Measurements from ENCODE around the gene UBTF.

Gene UBTF

GRCh38 chr17:44193326-44194084 is 26.0 kb downstream of the UBTF start:
- no peak for DNase-seq (ENCODE audit: extremely low spot score)
- TF ChIP-seq HDGF (IDR thresholded peaks at IDR 0.05; ENCODE audit: borderline replicate concordance), result no peak
- no peak for TF ChIP-seq BHLHE40 (IDR thresholded peaks at IDR 0.05; ENCODE audit: borderline replicate concordance)
- TF ChIP-seq L3MBTL2 (conservative IDR thresholded peaks at IDR 0.05), result no peak
- no peak for TF ChIP-seq NFRKB (IDR thresholded peaks at IDR 0.05)
- no peak for TF ChIP-seq ARNT (IDR thresholded peaks at IDR 0.05)
- TF ChIP-seq FOXK2 (IDR thresholded peaks at IDR 0.05), result no peak
- no peak for TF ChIP-seq SP1 (IDR thresholded peaks at IDR 0.05)
- TF ChIP-seq SUZ12 (IDR thresholded peaks at IDR 0.05), result no peak
- TF ChIP-seq TARDBP (IDR thresholded peaks at IDR 0.05), result no peak
- TF ChIP-seq FOXA1 (IDR thresholded peaks at IDR 0.05), result no peak
- TF ChIP-seq FOXM1 (IDR thresholded peaks at IDR 0.05; ENCODE audit: borderline replicate concordance), result no peak
- TF ChIP-seq CTBP1 (IDR thresholded peaks at IDR 0.05; ENCODE audit: borderline replicate concordance), result no peak
- POLR2A ChIA-PET, result no interaction called here
- CTCF ChIA-PET, result no interaction called here

- DNase-seq (ENCODE audit: extremely low spot score), result no peak
- POLR2A ChIA-PET, result no interaction called here
- CTCF ChIA-PET, result no interaction called here
- TF ChIP-seq SP1 (IDR thresholded peaks at IDR 0.05) (no peak), ZNF384 (IDR thresholded peaks at IDR 0.05) (no peak), CTBP1 (IDR thresholded peaks at IDR 0.05; ENCODE audit: borderline replicate concordance) (no peak)
Measured at GRCh38 chr17:44192750-44193149, 26.7 kb downstream of the UBTF start.

- TF ChIP-seq ZNF384 (IDR thresholded peaks at IDR 0.05) (no peak), BHLHE40 (IDR thresholded peaks at IDR 0.05; ENCODE audit: borderline replicate concordance) (no peak), ELF4 (IDR thresholded peaks at IDR 0.05) (no peak)
- POLR2A ChIA-PET, result no interaction called here
- DNase-seq (ENCODE audit: extremely low spot score), result no peak
- CTCF ChIA-PET, result no interaction called here
Measured at GRCh38 chr17:44191941-44192496, 27.5 kb downstream of the UBTF start.

- DNase-seq (ENCODE audit: extremely low spot score), result no peak
- ChIA-PET CTCF (no interaction called here), POLR2A (interaction anchor here (0.7 to 1.3 kb wide), 3 partner anchors 10 to 365 kb away, joined by 3 read pairs; no protein-coding TSS in a partner anchor)
- TF ChIP-seq ELF4 (IDR thresholded peaks at IDR 0.05) (no peak), TARDBP (IDR thresholded peaks at IDR 0.05) (no peak), FOXA1 (IDR thresholded peaks at IDR 0.05) (no peak), HDGF (IDR thresholded peaks at IDR 0.05; ENCODE audit: borderline replicate concordance) (no peak), ZNF384 (IDR thresholded peaks at IDR 0.05) (no peak), L3MBTL2 (conservative IDR thresholded peaks at IDR 0.05) (no peak), ARNT (IDR thresholded peaks at IDR 0.05) (no peak), CTBP1 (IDR thresholded peaks at IDR 0.05; ENCODE audit: borderline replicate concordance) (no peak), FOXM1 (IDR thresholded peaks at IDR 0.05; ENCODE audit: borderline replicate concordance) (no peak), LEF1 (IDR thresholded peaks at IDR 0.05; ENCODE audit: borderline replicate concordance) (no peak), SUZ12 (IDR thresholded peaks at IDR 0.05) (no peak), PKNOX1 (IDR thresholded peaks at IDR 0.05) (no peak), NFRKB (IDR thresholded peaks at IDR 0.05) (no peak), BHLHE40 (IDR thresholded peaks at IDR 0.05; ENCODE audit: borderline replicate concordance) (no peak), FOXK2 (IDR thresholded peaks at IDR 0.05) (no peak)
Measured at GRCh38 chr17:44191369-44191768, 28.1 kb downstream of the UBTF start.

- POLR2A ChIA-PET, result interaction anchor here (0.7 to 1.3 kb wide), 3 partner anchors 11 to 366 kb away, joined by 3 read pairs; no protein-coding TSS in a partner anchor
Measured at GRCh38 chr17:44190481-44190880, 29.0 kb downstream of the UBTF start.

GRCh38 chr17:44188576-44189403 is 30.7 kb downstream of the UBTF start:
- POLR2A ChIA-PET, result no interaction called here

More at GRCh38 chr17:44190481-44190880, 29.0 kb downstream of the UBTF start:
- DNase-seq (ENCODE audit: extremely low spot score), result no peak
- CTCF ChIA-PET, result no interaction called here
- TF ChIP-seq SUZ12 (IDR thresholded peaks at IDR 0.05), result no peak

More at GRCh38 chr17:44188576-44189403, 30.7 kb downstream of the UBTF start:
- CTCF ChIA-PET, result no interaction called here
- TF ChIP-seq PKNOX1 (IDR thresholded peaks at IDR 0.05), result no peak
- TF ChIP-seq FOXK2 (IDR thresholded peaks at IDR 0.05), result no peak
- TF ChIP-seq HDGF (IDR thresholded peaks at IDR 0.05; ENCODE audit: borderline replicate concordance), result no peak
- no peak for TF ChIP-seq SUZ12 (IDR thresholded peaks at IDR 0.05)
- TF ChIP-seq NFRKB (IDR thresholded peaks at IDR 0.05), result no peak
- no peak for TF ChIP-seq ARNT (IDR thresholded peaks at IDR 0.05)
- TF ChIP-seq BHLHE40 (IDR thresholded peaks at IDR 0.05; ENCODE audit: borderline replicate concordance), result no peak
- TF ChIP-seq L3MBTL2 (conservative IDR thresholded peaks at IDR 0.05), result no peak
- TF ChIP-seq SP1 (IDR thresholded peaks at IDR 0.05), result no peak
- TF ChIP-seq TARDBP (IDR thresholded peaks at IDR 0.05), result no peak
- no peak for TF ChIP-seq ELF4 (IDR thresholded peaks at IDR 0.05)
- TF ChIP-seq ZNF384 (IDR thresholded peaks at IDR 0.05), result no peak
- TF ChIP-seq CTBP1 (IDR thresholded peaks at IDR 0.05; ENCODE audit: borderline replicate concordance), result no peak
- TF ChIP-seq LEF1 (IDR thresholded peaks at IDR 0.05; ENCODE audit: borderline replicate concordance), result no peak
- TF ChIP-seq FOXA1 (IDR thresholded peaks at IDR 0.05), result no peak
- TF ChIP-seq FOXM1 (IDR thresholded peaks at IDR 0.05; ENCODE audit: borderline replicate concordance), result no peak
- no peak for DNase-seq (ENCODE audit: extremely low spot score)
